H9 (cell line): Measurements from ENCODE around the gene ZNF425. TPM values are rescaled to one million over a fixed set of nuclear protein-coding genes. Genes with fewer than 3 reads are reported as not detected.

ENCODE experiments used
- DNase-seq: peaks from one replicate; pipeline ENCODE4 v3.0.0-alpha.2; 2017
- H2AFZ ChIP-seq: one replicate; pipeline ENCODE4 v1.6.1; 2013; ENCODE audit warnings: mild to moderate bottlenecking, low read length, control low read depth, moderate library complexity
- H2AK5ac ChIP-seq: 2 replicates; pipeline ENCODE4 v1.6.1; 2013; ENCODE audit warnings: low read length, control low read depth, mixed read lengths; ENCODE audit not compliant: insufficient read length
- H2BK120ac ChIP-seq: one replicate; pipeline ENCODE4 v1.6.1; 2013; ENCODE audit warnings: low read depth, mild to moderate bottlenecking, low read length, control low read depth, inconsistent platforms; ENCODE audit not compliant: poor library complexity, severe bottlenecking
- H2BK12ac ChIP-seq: 2 replicates; pipeline ENCODE4 v1.6.1; 2013; ENCODE audit warnings: low read length, control low read depth, mixed read lengths, low read depth; ENCODE audit not compliant: insufficient read length
- H2BK15ac ChIP-seq: 2 replicates; pipeline ENCODE4 v1.6.1; 2013; ENCODE audit warnings: low read depth, low read length, control low read depth
- H2BK20ac ChIP-seq: one replicate; pipeline ENCODE4 v1.6.1; 2013; ENCODE audit warnings: low read depth, mild to moderate bottlenecking, low read length, control low read depth, inconsistent platforms; ENCODE audit not compliant: poor library complexity, severe bottlenecking
- H2BK5ac ChIP-seq: 2 replicates; pipeline ENCODE4 v1.6.1; 2013; ENCODE audit warnings: low read length, control low read depth, mixed read lengths; ENCODE audit not compliant: insufficient read length
- H3K14ac ChIP-seq: 2 replicates; pipeline ENCODE4 v1.6.1; 2013; ENCODE audit warnings: low read length, control low read depth; ENCODE audit not compliant: insufficient read depth
- H3K18ac ChIP-seq: 2 replicates; pipeline ENCODE4 v1.6.1; 2013; ENCODE audit warnings: low read depth, mild to moderate bottlenecking, mixed read lengths, low read length, control low read depth; ENCODE audit not compliant: insufficient read length
- H3K23ac ChIP-seq: 2 replicates; pipeline ENCODE4 v1.6.1; 2013; ENCODE audit warnings: low read length, control low read depth, mixed read lengths, low read depth; ENCODE audit not compliant: insufficient read length
- H3K23me2 ChIP-seq: 2 replicates; pipeline ENCODE4 v1.6.1; 2013; ENCODE audit warnings: low read depth, mild to moderate bottlenecking, mixed read lengths, low read length, control low read depth; ENCODE audit not compliant: insufficient read length, poor library complexity, severe bottlenecking
- H3K27ac ChIP-seq: 2 replicates; pipeline ENCODE4 v1.5.1; 2013; ENCODE audit warnings: low read length, control low read depth, mixed read lengths, low read depth; ENCODE audit not compliant: insufficient read length
- H3K27me3 ChIP-seq: 2 replicates; pipeline ENCODE4 v1.6.1; 2013; ENCODE audit warnings: low read length, control low read depth, inconsistent platforms; ENCODE audit not compliant: insufficient read depth
- H3K4ac ChIP-seq: 2 replicates; pipeline ENCODE4 v1.6.1; 2013; ENCODE audit warnings: low read depth, mild to moderate bottlenecking, control low read depth, inconsistent platforms, low read length, moderate library complexity
- H3K4me1 ChIP-seq: 2 replicates; pipeline ENCODE4 v1.6.1; 2013; ENCODE audit warnings: low read length, control low read depth, inconsistent platforms; ENCODE audit not compliant: insufficient read depth
- H3K4me2 ChIP-seq: 2 replicates; pipeline ENCODE4 v1.6.1; 2013; ENCODE audit warnings: low read length, control low read depth, mixed read lengths; ENCODE audit not compliant: insufficient read length, insufficient read depth
- H3K56ac ChIP-seq: 2 replicates; pipeline ENCODE4 v1.6.1; 2013; ENCODE audit warnings: low read depth, mild to moderate bottlenecking, mixed read lengths, low read length, control low read depth; ENCODE audit not compliant: insufficient read length
- H3K79me1 ChIP-seq: 2 replicates; pipeline ENCODE4 v1.6.1; 2013; ENCODE audit warnings: low read depth, mild to moderate bottlenecking, moderate library complexity, low read length, control low read depth, inconsistent platforms; ENCODE audit not compliant: insufficient read depth, poor library complexity, severe bottlenecking
- H3K79me2 ChIP-seq: 2 replicates; pipeline ENCODE4 v1.6.1; 2013; ENCODE audit warnings: low read length, control low read depth, inconsistent platforms; ENCODE audit not compliant: insufficient read depth
- H3K9ac ChIP-seq: 2 replicates; pipeline ENCODE4 v1.6.1; 2013; ENCODE audit warnings: low read length, control low read depth, mixed read lengths; ENCODE audit not compliant: insufficient read length; ENCODE audit errors: extremely low read depth
- H3K9me3 ChIP-seq: one replicate; pipeline ENCODE4 v1.6.1; 2013; ENCODE audit warnings: low read depth, low read length, inconsistent platforms; ENCODE audit not compliant: control insufficient read depth
- H3T11ph ChIP-seq: one replicate; pipeline ENCODE4 v1.6.1; 2013; ENCODE audit warnings: mild to moderate bottlenecking, low read length, control low read depth, inconsistent platforms
- H4K20me1 ChIP-seq: one replicate; pipeline ENCODE4 v1.6.1; 2013; ENCODE audit not compliant: control insufficient read depth, insufficient read length, insufficient read depth
- H4K5ac ChIP-seq: 2 replicates; pipeline ENCODE4 v1.6.1; 2013; ENCODE audit warnings: low read depth, mild to moderate bottlenecking, mixed read lengths, low read length, control low read depth; ENCODE audit not compliant: insufficient read length
- H4K8ac ChIP-seq: replicated peaks from 2 replicates; pipeline ENCODE4 v1.6.1; 2013; ENCODE audit warnings: low read length, control low read depth, mixed read lengths, low read depth; ENCODE audit not compliant: insufficient read length
- H4K91ac ChIP-seq: 2 replicates; pipeline ENCODE4 v1.6.1; 2013; ENCODE audit warnings: low read depth, mild to moderate bottlenecking, moderate library complexity, mixed read lengths, low read length, control low read depth; ENCODE audit not compliant: insufficient read length
- H3K27ac Mint-ChIP-seq, 3 experiments: 2 replicates in 2 of 3; 3 replicates in 1 of 3; pipeline ENCODE4 v1.8.0; 2020 to 2021; ENCODE audit warnings: mixed read lengths in 3 of 3, mild to moderate bottlenecking in 1 of 3, moderate library complexity in 1 of 3
- H3K27me3 Mint-ChIP-seq: 2 replicates; pipeline ENCODE4 v1.8.0; 2021; ENCODE audit warnings: low read depth, mild to moderate bottlenecking, moderate library complexity, mixed read lengths
- H3K36me3 Mint-ChIP-seq, 3 experiments: 2 replicates in 2 of 3; 3 replicates in 1 of 3; pipeline ENCODE4 v1.8.0; 2020 to 2021; ENCODE audit warnings: low read depth in 3 of 3, mixed read lengths in 3 of 3; ENCODE audit not compliant: insufficient read depth in 1 of 3
- H3K4me1 Mint-ChIP-seq, 2 experiments: 2 replicates each; pipeline ENCODE4 v1.8.0; 2020; ENCODE audit warnings: mixed read lengths in 2 of 2
- H3K4me3 Mint-ChIP-seq, 2 experiments: 2 replicates in 1 of 2; 3 replicates in 1 of 2; pipeline ENCODE4 v1.8.0; 2020 to 2021; ENCODE audit warnings: mild to moderate bottlenecking in 2 of 2, mixed read lengths in 2 of 2, moderate library complexity in 1 of 2
- H3K9me3 Mint-ChIP-seq, 2 experiments: 2 replicates in 1 of 2; 3 replicates in 1 of 2; pipeline ENCODE4 v1.8.0; 2020; ENCODE audit warnings: mild to moderate bottlenecking in 2 of 2, mixed read lengths in 2 of 2, moderate library complexity in 1 of 2
- CTCF ChIP-seq: fragments of 200-600 bp; sonication (generic); conservative IDR thresholded peaks from 3 replicates; pipeline ENCODE4 v1.8.0; 2021; ENCODE audit warnings: antibody characterized with exemption, mild to moderate bottlenecking
- WGBS: extraction: QIAGEN DNeasy Blood & Tissue Kit; methylation state at CpG from one replicate; pipeline ENCODE4 v1.1.7; 2013; ENCODE audit warnings: missing lambda C conversion rate, low lambda C conversion rate, mixed read lengths; ENCODE audit not compliant: insufficient read length; ENCODE audit errors: extremely low coverage; 5-methylcytosine and 5-hydroxymethylcytosine counted together
- total RNA-seq: library from RNA; stranded (reverse); gene quantifications from 2 replicates; pipeline ENCODE4 v1.2.1, GENCODE V29; 2021

ZNF425 gene
- total RNA-seq, 1 experiment from 2014 or later: 5.4 TPM

GRCh38 chr7:149100821-149101220 lies 25.3 kb downstream of the ZNF425 start:
- Histone ChIP-seq H2AK5ac (no peak overlapping the region), H3K4me1 (no peaks in the 10 kb centered on the region), H2BK5ac (no peak overlapping the region), H3K14ac (no peak overlapping the region), H3K27ac (no peak overlapping the region), H3K9me3 (no peaks in the 10 kb centered on the region), H4K8ac (no peak overlapping the region), H3K23me2 (no peaks in the 10 kb centered on the region), H2BK120ac (no peak overlapping the region), H2BK20ac (no peak overlapping the region), H3K4ac (no peak overlapping the region), H3K27me3 (no peaks in the 10 kb centered on the region), H4K5ac (no peak overlapping the region), H2BK15ac (no peak overlapping the region), H2AFZ (no peak overlapping the region), H3K79me2 (no peaks in the 10 kb centered on the region), H2BK12ac (no peak overlapping the region), H3K79me1 (no peaks in the 10 kb centered on the region), H3T11ph (no peak overlapping the region), H3K56ac (no peak overlapping the region), H4K20me1 (no peaks in the 10 kb centered on the region), H3K4me2 (no peak overlapping the region), H3K23ac (no peak overlapping the region), H4K91ac (no peak overlapping the region), H3K18ac (no peak overlapping the region), H3K9ac (no peak overlapping the region)
- Mint-ChIP-seq H3K36me3 (peaks cover 8 to 12% (median 11%) of the 10 kb centered on the region in 3 experiments; a peak in 6 of 7 replicates), H3K27ac (peak overlapping the region in 1 of 3 experiments; percentile 54; a peak in 1 of 7 replicates), H3K4me1 (peaks cover 7 to 8% of the 10 kb centered on the region in 2 experiments), H3K4me3 (no peak overlapping the region), H3K27me3 (no peaks in the 10 kb centered on the region), H3K9me3 (no peaks in the 10 kb centered on the region)
- DNase-seq: no peak
- WGBS: no CpG with 5 or more reads among the region's 2 CpGs
- no peak for TF ChIP-seq CTCF
